Endothelial cell of umbilical vein (primary cell): ENCODE measurements around the gene LAMB3. TPM values are rescaled to one million over a fixed set of nuclear protein-coding genes. Genes with fewer than 3 reads are reported as not detected.
A peak's percentile ranks its signal among the peaks of the same experiment; 100 is the strongest.

Source experiments
- BruUV-seq: library from RNA; stranded (reverse); fragments of 400-500 nt; replicated peaks from 2 replicates; lab custom pipeline; 2021; lab: Mats Ljungman, UMichigan
- CTCF ChIA-PET: fragments of 300-600, 350-600 bp; sonication (Branson Sonifier 250); formaldehyde crosslinking; loops from one replicate; lab custom pipeline; 2021; ENCODE audit warnings: antibody characterized with exemption, inconsistent platforms; lab: Charles Lee
- POLR2A ChIA-PET: fragments of 300-600, 350-600 bp; sonication (Branson Sonifier 250); formaldehyde crosslinking; loops from one replicate; lab custom pipeline; 2021; ENCODE audit warnings: antibody characterized with exemption, inconsistent platforms; lab: Charles Lee
- DNase-seq: peaks from one replicate; pipeline ENCODE4 v3.0.0-alpha.2; 2011; ENCODE audit warnings: low read depth, low spot score
- FAIRE-seq: peaks from 2 replicates; lab custom pipeline; 2011; peaks lifted over from hg19 to GRCh38; lab: Jason Lieb, UNC
- H2AFZ ChIP-seq: 2 replicates; pipeline ENCODE4 v1.6.0; 2012; ENCODE audit warnings: low read depth, low read length, control low read depth, inconsistent platforms
- H3K27ac ChIP-seq: 2 replicates; pipeline ENCODE4 v1.5.1; 2011; ENCODE audit warnings: low read depth, mild to moderate bottlenecking, control low read depth, low read length, moderate library complexity; ENCODE audit not compliant: insufficient read depth
- H3K27me3 ChIP-seq, 2 experiments: 2 replicates each; pipeline versions ENCODE4 v1.6.0 to v1.6.1; 2011; ENCODE audit warnings: low read length in 2 of 2, mixed read lengths in 1 of 2; ENCODE audit not compliant: control insufficient read depth in 2 of 2, insufficient read depth in 2 of 2
- H3K36me3 ChIP-seq, 2 experiments: 2 replicates in 1 of 2; 3 replicates in 1 of 2; pipeline ENCODE4 v1.5.1; 2011; ENCODE audit warnings: low read length in 2 of 2, mild to moderate bottlenecking in 1 of 2, moderate library complexity in 1 of 2; ENCODE audit not compliant: control insufficient read depth in 2 of 2, insufficient read depth in 2 of 2; ENCODE audit errors: extremely low read depth in 1 of 2
- H3K4me1 ChIP-seq: 3 replicates; pipeline ENCODE4 v1.5.1; 2011; ENCODE audit warnings: mild to moderate bottlenecking, low read length; ENCODE audit not compliant: control insufficient read depth, insufficient read depth; ENCODE audit errors: extremely low read depth
- H3K4me2 ChIP-seq: 2 replicates; pipeline ENCODE4 v1.6.1; 2011; ENCODE audit warnings: low read length, control low read depth, mixed read lengths; ENCODE audit not compliant: insufficient read depth
- H3K4me3 ChIP-seq, 3 experiments: fragments of 200-600 bp in 1 of 3; sonication (generic), shearing (Covaris generic) in 1 of 3; replicated peaks in 1 of 3; 2 replicates each; pipeline ENCODE4 v1.5.1; 2011 to 2016; ENCODE audit warnings: control low read depth in 3 of 3, low read length in 3 of 3, mild to moderate bottlenecking in 2 of 3, inconsistent platforms in 1 of 3, low read depth in 1 of 3, moderate library complexity in 1 of 3; ENCODE audit not compliant: insufficient read depth in 1 of 3
- H3K79me2 ChIP-seq: 2 replicates; pipeline ENCODE4 v1.6.0; 2012; ENCODE audit warnings: low read length, inconsistent platforms; ENCODE audit not compliant: control insufficient read depth, insufficient read depth
- H3K9ac ChIP-seq: replicated peaks from 2 replicates; pipeline ENCODE3; 2011; ENCODE audit warnings: low read length, control low read depth; ENCODE audit not compliant: insufficient read depth; ENCODE audit errors: extremely low read depth
- H3K9me1 ChIP-seq: replicated peaks from 3 replicates; pipeline ENCODE4 v1.6.0; 2011; ENCODE audit warnings: mild to moderate bottlenecking, low read length; ENCODE audit not compliant: control insufficient read depth, insufficient read depth; ENCODE audit errors: extremely low read depth
- H3K9me3 ChIP-seq: replicated peaks from 2 replicates; pipeline ENCODE4 v1.5.1; 2012; ENCODE audit warnings: low read length, inconsistent platforms; ENCODE audit not compliant: control insufficient read depth, insufficient read depth
- H4K20me1 ChIP-seq: replicated peaks from 2 replicates; pipeline ENCODE3; 2011; ENCODE audit warnings: mild to moderate bottlenecking, low read length; ENCODE audit not compliant: control insufficient read depth, insufficient read depth; ENCODE audit errors: extremely low read depth
- CTCF ChIP-seq, 2 donors: IDR thresholded peaks; 1 replicate in 1 of 2; 2 replicates in 1 of 2; pipeline ENCODE4 v1.5.1; 2011; ENCODE audit warnings: low read length in 2 of 2, mild to moderate bottlenecking in 2 of 2, moderate library complexity in 2 of 2, control low read depth in 1 of 2, inconsistent platforms in 1 of 2, low read depth in 1 of 2; ENCODE audit not compliant: insufficient read depth in 1 of 2; ENCODE audit errors: extremely low read depth in 1 of 2
- FOS ChIP-seq: IDR thresholded peaks from 2 replicates; pipeline ENCODE4 v1.6.1; 2011; ENCODE audit warnings: mild to moderate bottlenecking, low read length, moderate library complexity, borderline replicate concordance; ENCODE audit not compliant: insufficient read depth
- JUN ChIP-seq: IDR thresholded peaks from 2 replicates; pipeline ENCODE4 v1.6.1; 2011; ENCODE audit warnings: borderline replicate concordance, low read depth; ENCODE audit not compliant: insufficient read length, insufficient read depth
- MAX ChIP-seq: IDR thresholded peaks from 2 replicates; pipeline ENCODE4 v1.6.1; 2011; ENCODE audit not compliant: insufficient read depth, insufficient read length
- MYC ChIP-seq: IDR thresholded peaks from one replicate; pipeline ENCODE4 v1.6.1; 2011; ENCODE audit warnings: mild to moderate bottlenecking, low read depth, low read length
- POLR2A ChIP-seq: IDR thresholded peaks from 2 replicates; pipeline ENCODE4 v1.6.1; 2012; ENCODE audit warnings: low read depth, mild to moderate bottlenecking, control low read depth, low read length
- POLR2AphosphoS5 ChIP-seq: IDR thresholded peaks from 2 replicates; pipeline ENCODE4 v1.6.1; 2012; ENCODE audit warnings: low read depth, mild to moderate bottlenecking, control low read depth, low read length, moderate library complexity; ENCODE audit not compliant: insufficient read depth
- dilution Hi-C: fragments of 300-500 bp; cut with MboI; formaldehyde crosslinking; loops from one replicate; pipeline ENCODE4 v1.15.0; 2019; ENCODE audit warnings: low sequenced_read_pairs; ENCODE audit not compliant: extremely low pct_ligation_motif_present
- intact Hi-C: fragments of 100-400 bp; cut with micrococcal nuclease; formaldehyde crosslinking; loops from one replicate; pipeline ENCODE4 v1.10.0; 2022
- polyA plus RNA-seq, 4 experiments: library from polyadenylated mRNA; depleted of rRNA in 3 of 4; stranded (reverse) in 3 of 4; unstranded in 1 of 4; fragments of >200 nt; gene quantifications; 2 replicates each; pipeline versions ENCODE4 v1.2.1 to v1.2.3, GENCODE V29; 2011 to 2012; ENCODE audit warnings: missing spikeins in 1 of 4
- total RNA-seq: library from RNA; stranded (reverse); gene quantifications from 2 replicates; pipeline ENCODE4 v1.2.3, GENCODE V29; 2021

LAMB3 gene
- total and polyA plus RNA-seq, 2 donors (not counting 3 experiments of a cell fraction or from before 2014, with no cell fraction given) = 2.6 to 3.1 TPM

GRCh38 chr1:209576392-209577197 lies 75.6 kb downstream of the LAMB3 start:
- no peak overlapping the region for H2AFZ ChIP-seq
- POLR2A ChIA-PET = no interaction called here
- H3K9me3 ChIP-seq = no peaks in the 10 kb centered on the region
- FAIRE-seq (peak; percentile 88), DNase-seq (peak; percentile 72)
- H3K4me3 ChIP-seq = no peak overlapping the region
- H3K79me2 ChIP-seq = no peaks in the 10 kb centered on the region
- TF ChIP-seq MAX (no peak), CTCF (IDR thresholded peaks at IDR 0.05; ENCODE audit: extremely low read depth in 1 of 2, insufficient read depth in 1 of 2, low read depth in 1 of 2, low read length in 2 of 2) (peak; percentile 94 to 95)
- H3K9me1 ChIP-seq = no peaks in the 10 kb centered on the region
- CTCF ChIA-PET = interaction anchor here (0.6 to 5.2 kb wide), 25 partner anchors 9 to 247 kb away, joined by 3 to 119 read pairs (median 5); partner anchors contain the start of genes G0S2 and LAMB3
- no peak overlapping the region for H3K27ac ChIP-seq
- no TSS peak for BruUV-seq
- no peaks in the 10 kb centered on the region for H4K20me1 ChIP-seq
- no peaks in the 10 kb centered on the region for H3K36me3 ChIP-seq
- peaks cover 8% of the 10 kb centered on the region for H3K4me1 ChIP-seq
- no peak overlapping the region for H3K4me2 ChIP-seq
- H3K9ac ChIP-seq = no peak overlapping the region
- dilution Hi-C loops (loop anchor here (25.0 kb wide), 1 partner anchor 111 kb away; the partner anchor contains the start of gene G0S2), intact Hi-C loops (loop anchor here (1.0 kb wide), 4 partner anchors 9 to 171 kb away; no protein-coding TSS in a partner anchor)
- H3K27me3 ChIP-seq = peaks cover 13 to 17% of the 10 kb centered on the region in 2 experiments

- dilution Hi-C loops = no loop called here
- no TSS peak for BruUV-seq
- H3K36me3 ChIP-seq = no peaks in the 10 kb centered on the region
- DNase-seq (no peak), FAIRE-seq (no peak)
- CTCF ChIA-PET = interaction anchor here (1.7 to 2.8 kb wide), 5 partner anchors 19 to 79 kb away, joined by 7 to 119 read pairs (median 15); no protein-coding TSS in a partner anchor
- H4K20me1 ChIP-seq = no peaks in the 10 kb centered on the region
- no peaks in the 10 kb centered on the region for H3K9me1 ChIP-seq
- H3K27me3 ChIP-seq = peaks cover 25 to 27% of the 10 kb centered on the region in 2 experiments
- no peaks in the 10 kb centered on the region for H3K4me1 ChIP-seq
- no peak overlapping the region for H3K9ac ChIP-seq
- TF ChIP-seq JUN (no peak), CTCF (IDR thresholded peaks at IDR 0.05; ENCODE audit: extremely low read depth in 1 of 2, insufficient read depth in 1 of 2, low read depth in 1 of 2, low read length in 2 of 2) (no peak), POLR2A (no peak), POLR2AphosphoS5 (no peak), MYC (no peak), FOS (no peak)
- no peak overlapping the region for H2AFZ ChIP-seq
- no peak overlapping the region for H3K4me2 ChIP-seq
- H3K9me3 ChIP-seq = no peaks in the 10 kb centered on the region
- no peaks in the 10 kb centered on the region for H3K79me2 ChIP-seq
- intact Hi-C loops = no loop called here
- POLR2A ChIA-PET = no interaction called here
- no peak overlapping the region for H3K4me3 ChIP-seq
- H3K27ac ChIP-seq = no peak overlapping the region
These were observed 81.5 kb downstream of the LAMB3 start for GRCh38 chr1:209570743-209571142.
